HCT116 (cell line): ENCODE results near the gene PTPRO. TPM values are rescaled to one million over a fixed set of nuclear protein-coding genes. Genes with fewer than 3 reads are reported as not detected.
A peak's percentile ranks its signal among the peaks of the same experiment; 100 is the strongest.

Experiments
- ATAC-seq: fragments of 200-7000 bp; cut with Tn5 transposase; 2 replicates; pipeline ENCODE4 v1.9.1; 2020; ENCODE audit warnings: mild to moderate bottlenecking, moderate library complexity
- BruUV-seq: library from RNA; stranded (reverse); fragments of 400-500 nt; replicated peaks from 2 replicates; lab custom pipeline; 2021; lab: Mats Ljungman, UMichigan
- CTCF ChIA-PET: fragments of 300-600 bp; sonication (Branson Sonifier 250); formaldehyde crosslinking; loops from one replicate; lab custom pipeline; 2021; ENCODE audit warnings: antibody characterized with exemption; lab: Charles Lee
- POLR2A ChIA-PET: fragments of 300-600, 350-600 bp; sonication (Branson Sonifier 250); formaldehyde crosslinking; loops from one replicate; lab custom pipeline; 2021; ENCODE audit warnings: antibody characterized with exemption; lab: Charles Lee
- RAD21 ChIA-PET, 2 experiments: fragments of 300-600 bp; sonication (Branson Sonifier 250); formaldehyde crosslinking; loops; one replicate each; lab custom pipeline; 2023; ENCODE audit warnings: low total read pairs in 2 of 2; ENCODE audit not compliant: uncharacterized antibody in 2 of 2, unreplicated experiment in 2 of 2, low non-redundant PET in 1 of 2; lab: Charles Lee
- DNase-seq: peaks from one replicate; pipeline ENCODE4 v3.0.0-alpha.2; 2010; ENCODE audit warnings: low read depth, low spot score
- H2AFZ ChIP-seq: fragments of 200-600 bp; shearing (Covaris generic), sonication (generic); 2 replicates; pipeline ENCODE4 v1.6.1; 2017; ENCODE audit warnings: low read depth, mixed run types, mixed read lengths, antibody characterized with exemption, low read length; ENCODE audit not compliant: poor library complexity, severe bottlenecking
- H3K27ac ChIP-seq: 2 replicates; pipeline ENCODE4 v1.5.1; 2012; ENCODE audit warnings: low read depth, low read length
- H3K27me3 ChIP-seq: fragments of 200-600 bp; sonication (generic); 2 replicates; pipeline ENCODE4 v1.6.1; 2016; ENCODE audit warnings: mixed run types, low read length, mixed read lengths; ENCODE audit not compliant: insufficient read depth
- H3K36me3 ChIP-seq, 2 experiments: fragments of 200-500 bp in 1 of 2; fragments of 200-600 bp in 1 of 2; sonication (Bioruptor generic) in 1 of 2; sonication (generic) in 1 of 2; 2 replicates each; pipeline versions ENCODE4 v1.5.1 to v1.6.1; 2014 to 2016; ENCODE audit warnings: low read length in 2 of 2, inconsistent platforms in 1 of 2, mixed read lengths in 1 of 2, mixed run types in 1 of 2; ENCODE audit not compliant: insufficient read depth in 2 of 2, control insufficient read depth in 1 of 2
- H3K4me1 ChIP-seq, 2 experiments: fragments of 200-600 bp in 1 of 2; sonication (generic) in 1 of 2; 2 replicates each; pipeline versions ENCODE4 v1.5.1 to v1.6.1; 2012 to 2017; ENCODE audit warnings: low read length in 2 of 2, inconsistent platforms in 1 of 2, mild to moderate bottlenecking in 1 of 2, mixed read lengths in 1 of 2, mixed run types in 1 of 2, moderate library complexity in 1 of 2; ENCODE audit not compliant: insufficient read depth in 2 of 2, control insufficient read depth in 1 of 2
- H3K4me2 ChIP-seq: fragments of 200-600 bp; sonication (generic); 2 replicates; pipeline ENCODE4 v1.6.1; 2017; ENCODE audit warnings: mixed run types, low read length, mixed read lengths
- H3K4me3 ChIP-seq, 2 experiments: fragments of 200-600 bp in 1 of 2; sonication (generic) in 1 of 2; replicated peaks in 1 of 2; 2 replicates each; pipeline ENCODE4 v1.5.1; 2011 to 2016; ENCODE audit warnings: low read length in 2 of 2, control low read depth in 1 of 2, low read depth in 1 of 2, mild to moderate bottlenecking in 1 of 2, mixed read lengths in 1 of 2, mixed run types in 1 of 2
- H3K79me2 ChIP-seq: fragments of 200-600 bp; sonication (generic); 2 replicates; pipeline ENCODE4 v1.6.1; 2017; ENCODE audit warnings: mild to moderate bottlenecking, mixed run types, low read length, moderate library complexity, mixed read lengths; ENCODE audit not compliant: insufficient read depth
- H3K9ac ChIP-seq: fragments of 200-600 bp; sonication (generic); 2 replicates; pipeline ENCODE4 v1.6.1; 2016; ENCODE audit warnings: low read length, mixed read lengths
- H3K9me2 ChIP-seq: fragments of 200-600 bp; sonication (generic), shearing (Covaris generic); 2 replicates; pipeline ENCODE4 v1.6.1; 2017; ENCODE audit warnings: mixed run types, mild to moderate bottlenecking, moderate library complexity; ENCODE audit not compliant: insufficient read depth
- H3K9me3 ChIP-seq, 2 experiments: fragments of 200-500 bp in 1 of 2; fragments of 200-600 bp in 1 of 2; sonication (Bioruptor generic) in 1 of 2; sonication (generic) in 1 of 2; 2 replicates each; pipeline ENCODE4 v1.6.1; 2014 to 2017; ENCODE audit warnings: low read length in 2 of 2, mixed read lengths in 2 of 2, inconsistent platforms in 1 of 2, low read depth in 1 of 2, mild to moderate bottlenecking in 1 of 2, mixed run types in 1 of 2, moderate library complexity in 1 of 2; ENCODE audit not compliant: control insufficient read depth in 1 of 2, insufficient read depth in 1 of 2
- H4K20me1 ChIP-seq: fragments of 200-600 bp; sonication (generic), shearing (Covaris generic); 2 replicates; pipeline ENCODE4 v1.6.1; 2017; ENCODE audit warnings: mixed run types, mild to moderate bottlenecking, moderate library complexity; ENCODE audit not compliant: insufficient read depth
- ATF3 ChIP-seq: IDR thresholded peaks from 2 replicates; pipeline ENCODE4 v1.6.1; 2012
- CBX3 ChIP-seq: IDR thresholded peaks from 2 replicates; pipeline ENCODE4 v1.6.1; 2012; ENCODE audit warnings: low read depth
- CEBPB ChIP-seq: IDR thresholded peaks from 2 replicates; pipeline ENCODE4 v1.6.1; 2012; ENCODE audit warnings: low read depth
- EGR1 ChIP-seq: IDR thresholded peaks from 2 replicates; pipeline ENCODE4 v1.6.1; 2012; ENCODE audit warnings: low read depth
- ELF1 ChIP-seq: IDR thresholded peaks from 2 replicates; pipeline ENCODE4 v1.6.1; 2012; ENCODE audit warnings: low read depth, borderline replicate concordance
- EZH2 ChIP-seq: fragments of 200-600 bp; sonication (generic); IDR thresholded peaks from 2 replicates; pipeline ENCODE4 v1.6.1; 2017; ENCODE audit warnings: antibody characterized with exemption, mixed run types
- EZH2phosphoT487 ChIP-seq: fragments of 200-600 bp; IDR thresholded peaks from 2 replicates; pipeline ENCODE4 v1.6.1; 2018; ENCODE audit warnings: antibody characterized with exemption, borderline replicate concordance
- FOSL1 ChIP-seq: IDR thresholded peaks from 2 replicates; pipeline ENCODE4 v1.6.1; 2012; ENCODE audit warnings: low read depth
- JUND ChIP-seq: IDR thresholded peaks from 2 replicates; pipeline ENCODE4 v1.6.1; 2012
- POLR2A ChIP-seq: IDR thresholded peaks from 2 replicates; pipeline ENCODE4 v1.7.0; 2011; ENCODE audit warnings: borderline replicate concordance; ENCODE audit not compliant: insufficient read depth, insufficient read length; ENCODE audit errors: extremely low read depth
- REST ChIP-seq: IDR thresholded peaks from 2 replicates; pipeline ENCODE4 v1.6.1; 2012; ENCODE audit warnings: low read depth
- SIN3A ChIP-seq: IDR thresholded peaks from 2 replicates; pipeline ENCODE4 v1.6.1; 2012; ENCODE audit warnings: low read depth
- SP1 ChIP-seq: IDR thresholded peaks from 2 replicates; pipeline ENCODE4 v1.6.1; 2012; ENCODE audit warnings: low read depth
- SRF ChIP-seq: IDR thresholded peaks from 2 replicates; pipeline ENCODE4 v1.6.1; 2012; ENCODE audit warnings: low read depth
- TCF7L2 ChIP-seq: IDR thresholded peaks from 2 replicates; pipeline ENCODE4 v1.7.0; 2011; ENCODE audit warnings: borderline replicate concordance, inconsistent platforms; ENCODE audit not compliant: insufficient read depth, insufficient read length; ENCODE audit errors: extremely low read depth
- YY1 ChIP-seq: IDR thresholded peaks from 2 replicates; pipeline ENCODE4 v1.6.1; 2011; ENCODE audit warnings: low read length, low read depth, moderate library complexity, mild to moderate bottlenecking; ENCODE audit not compliant: insufficient replicate concordance; ENCODE audit errors: extremely low read depth
- ZFX ChIP-seq: fragments of 450-650 bp; IDR thresholded peaks from 2 replicates; pipeline ENCODE4 v1.6.1; 2017
- ZNF274 ChIP-seq: fragments of 200-500 bp; sonication (Bioruptor generic); IDR thresholded peaks from 2 replicates; pipeline ENCODE4 v1.6.1; 2014; ENCODE audit warnings: mild to moderate bottlenecking, low read depth, low read length, inconsistent platforms
- intact Hi-C: fragments of 100-400 bp; cut with micrococcal nuclease; formaldehyde crosslinking; loops from 2 replicates; pipeline ENCODE4 v1.10.0; 2022
- total RNA-seq: library from RNA; stranded (reverse); gene quantifications from one replicate; pipeline ENCODE4 v1.2.1, GENCODE V29; 2021; ENCODE audit not compliant: unreplicated experiment
- TF ChIP-seq, protein P1 (sequence below): IDR thresholded peaks from 2 replicates; pipeline ENCODE4 v1.6.1; 2012

The PTPRO gene
- total RNA-seq, 1 experiment from 2014 or later, result not detected

DNA sequence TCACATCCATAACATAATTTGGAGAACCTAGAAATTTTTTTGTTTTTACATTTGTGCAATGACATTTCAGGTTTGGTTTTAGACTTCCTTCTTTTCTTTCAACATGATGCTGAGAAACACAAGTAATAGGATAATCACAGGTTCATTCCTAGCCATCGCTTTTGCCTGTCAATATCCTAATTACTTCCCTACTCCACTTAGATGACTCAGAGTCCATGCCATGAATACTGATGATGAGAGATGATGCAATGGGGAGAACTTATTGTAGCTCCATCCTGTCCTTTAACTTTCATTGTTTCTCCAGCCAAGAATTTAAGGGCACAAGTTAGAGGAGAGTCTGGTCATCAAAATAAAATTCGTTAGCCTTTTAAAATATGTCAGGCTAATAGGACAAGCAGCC, 101.3 kb downstream of the PTPRO start:
- BruUV-seq, result no TSS peak
- no peaks in the 10 kb centered on the region for H4K20me1 ChIP-seq
- no peaks in the 10 kb centered on the region for H3K4me1 ChIP-seq
- POLR2A ChIA-PET, result no interaction called here
- H3K9ac ChIP-seq, result no peak overlapping the region
- no peak overlapping the region for H3K27ac ChIP-seq
- no peak for ATAC-seq
- no peaks in the 10 kb centered on the region for H3K36me3 ChIP-seq
- TF ChIP-seq SP1, result no peak
- TF ChIP-seq CBX3, result no peak
- no peak for TF ChIP-seq YY1
- peak; percentile 46; the same call in 1 of the 2 replicates for TF ChIP-seq ATF3
- TF ChIP-seq EGR1, result no peak
- no peak for TF ChIP-seq ZNF274
- TF ChIP-seq CEBPB, result peak; percentile 23; the same call in 1 of the 2 replicates
- TF ChIP-seq, all 23 proteins: peak for 2
- CTCF ChIA-PET, result no interaction called here
- DNase-seq, result no peak
- H3K4me3 ChIP-seq, result no peak overlapping the region
- no peaks in the 10 kb centered on the region for H3K9me3 ChIP-seq
- no peak overlapping the region for H2AFZ ChIP-seq
- no peak overlapping the region for H3K4me2 ChIP-seq
- RAD21 ChIA-PET, result no interaction called here
- no peaks in the 10 kb centered on the region for H3K79me2 ChIP-seq
- peaks cover 33% of the 10 kb centered on the region for H3K27me3 ChIP-seq
- intact Hi-C loops, result no loop called here
- H3K9me2 ChIP-seq, result no peaks in the 10 kb centered on the region

GRCh38 chr12:15427913-15428312, 105.6 kb downstream of the PTPRO start:
- no TSS peak for BruUV-seq
- H4K20me1 ChIP-seq, result no peaks in the 10 kb centered on the region
- ATAC-seq, result no peak
- no peak overlapping the region for H3K27ac ChIP-seq
- DNase-seq, result no peak
- H3K27me3 ChIP-seq, result peaks cover 39% of the 10 kb centered on the region
- intact Hi-C loops, result loop anchor here (5.0 kb wide), 1 partner anchor 51 kb away; no protein-coding TSS in a partner anchor
- ChIA-PET POLR2A (no interaction called here), CTCF (no interaction called here), RAD21 (no interaction called here)
- H2AFZ ChIP-seq, result no peak overlapping the region
- H3K9me3 ChIP-seq, result no peaks in the 10 kb centered on the region
- TF ChIP-seq ELF1 (no peak), JUND (no peak), SIN3A (no peak), EZH2 (no peak), EGR1 (no peak), REST (no peak), ATF3 (no peak), ZFX (no peak), SRF (no peak), EZH2phosphoT487 (no peak), POLR2A (no peak), YY1 (no peak), ZNF274 (no peak), FOSL1 (no peak), TCF7L2 (no peak)
- TF ChIP-seq, protein P1, sequence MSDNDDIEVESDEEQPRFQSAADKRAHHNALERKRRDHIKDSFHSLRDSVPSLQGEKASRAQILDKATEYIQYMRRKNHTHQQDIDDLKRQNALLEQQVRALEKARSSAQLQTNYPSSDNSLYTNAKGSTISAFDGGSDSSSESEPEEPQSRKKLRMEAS, result no peak
- no peak overlapping the region for H3K9ac ChIP-seq
- H3K79me2 ChIP-seq, result no peaks in the 10 kb centered on the region
- no peak overlapping the region for H3K4me2 ChIP-seq
- H3K36me3 ChIP-seq, result no peaks in the 10 kb centered on the region
- no peak overlapping the region for H3K4me3 ChIP-seq
- no peaks in the 10 kb centered on the region for H3K4me1 ChIP-seq
- no peaks in the 10 kb centered on the region for H3K9me2 ChIP-seq
